Lower lobe of right lung (tissue), 2 donors: Measurements from ENCODE around the gene CCDC88C. TPM values are rescaled to one million over a fixed set of nuclear protein-coding genes. Genes with fewer than 3 reads are reported as not detected.

Source experiments
- ATAC-seq, 2 donors: fragments of 200-7000 bp; cut with Tn5 transposase; one replicate each; pipeline ENCODE4 v1.9.1; 2020 to 2022; ENCODE audit warnings: mild to moderate bottlenecking in 2 of 2, moderate library complexity in 2 of 2
- DNase-seq: peaks from one replicate; pipeline ENCODE4 v3.0.0-alpha.2; 2020
- H3K27ac ChIP-seq: fragments of 200-600 bp; one replicate; pipeline ENCODE4 v1.8.0; 2022
- H3K27me3 ChIP-seq: fragments of 200-600 bp; one replicate; pipeline ENCODE4 v1.8.0; 2022; ENCODE audit warnings: low read depth
- H3K36me3 ChIP-seq: fragments of 200-600 bp; one replicate; pipeline ENCODE4 v1.8.0; 2022; ENCODE audit warnings: mild to moderate bottlenecking
- H3K4me1 ChIP-seq: fragments of 200-600 bp; one replicate; pipeline ENCODE4 v1.8.0; 2022
- H3K4me3 ChIP-seq: fragments of 200-600 bp; one replicate; pipeline ENCODE4 v1.8.0; 2022; ENCODE audit warnings: mild to moderate bottlenecking
- H3K9me3 ChIP-seq: fragments of 200-600 bp; one replicate; pipeline ENCODE4 v1.8.0; 2022
- CTCF ChIP-seq: fragments of 200-600 bp; IDR thresholded peaks from one replicate; pipeline ENCODE4 v1.8.0; 2022; ENCODE audit warnings: antibody characterized with exemption, mild to moderate bottlenecking
- intact Hi-C: fragments of 100-400 bp; cut with DNase I; formaldehyde crosslinking; loops from one replicate; pipeline ENCODE4 v1.11.0; 2022
- total RNA-seq: library from RNA; stranded (reverse); fragmentation: NEBNext Ultra II Directional; extraction: Animal tissue kit (Norgen Biotek cat#: 25700); gene quantifications from one replicate; pipeline ENCODE4 v1.2.1, GENCODE V29; 2021
- donor health status: DM: no; HTN: yes; CAD: no; lungs with severe emphysema.

The CCDC88C gene
- total RNA-seq, 1 donor from 2014 or later: 45.8 TPM

GRCh38 chr14:91343051-91343450 lies 74.6 kb downstream of the CCDC88C start:
- no peak for TF ChIP-seq CTCF
- Histone ChIP-seq H3K27ac (no peak overlapping the region), H3K4me1 (peaks cover 2% of the 10 kb centered on the region), H3K9me3 (no peaks in the 10 kb centered on the region), H3K4me3 (no peak overlapping the region), H3K27me3 (no peaks in the 10 kb centered on the region), H3K36me3 (peaks cover 34% of the 10 kb centered on the region)
- intact Hi-C loops: no loop called here
- ATAC-seq: no peak
- DNase-seq: no peak

DNA sequence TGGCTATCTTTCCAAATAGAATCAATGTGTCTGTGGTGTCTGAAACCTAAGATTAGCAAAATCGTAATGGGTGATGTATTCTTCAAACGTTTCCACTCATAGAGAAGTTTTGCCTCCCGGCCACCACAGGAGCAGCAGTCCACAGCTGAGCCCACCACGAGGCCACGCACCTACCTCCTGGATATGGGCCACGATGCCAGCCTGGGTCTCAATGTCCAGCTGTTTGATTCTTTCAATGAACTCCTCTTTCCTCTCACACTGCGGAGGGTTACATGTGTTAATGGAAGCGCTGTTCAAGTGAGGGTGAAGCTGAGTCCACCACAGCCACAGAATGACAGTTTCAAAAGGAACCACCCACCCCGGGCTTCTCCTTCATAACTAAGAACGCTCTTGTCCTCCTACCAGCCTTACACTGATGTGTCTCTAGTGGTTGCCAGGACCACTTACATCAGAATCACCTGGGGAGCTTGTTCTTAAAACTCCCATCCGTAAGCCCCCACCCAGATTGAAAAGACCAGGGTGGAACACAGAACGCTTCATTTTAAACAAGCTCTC lies 75.3 kb downstream of the CCDC88C start:
- Histone ChIP-seq H3K4me1 (no peaks in the 10 kb centered on the region), H3K4me3 (no peak overlapping the region), H3K36me3 (peaks cover 41% of the 10 kb centered on the region), H3K27me3 (no peaks in the 10 kb centered on the region), H3K9me3 (no peaks in the 10 kb centered on the region), H3K27ac (no peak overlapping the region)
- DNase-seq: no peak
- intact Hi-C loops: no loop called here
- ATAC-seq: no peak
- no peak for TF ChIP-seq CTCF

DNA sequence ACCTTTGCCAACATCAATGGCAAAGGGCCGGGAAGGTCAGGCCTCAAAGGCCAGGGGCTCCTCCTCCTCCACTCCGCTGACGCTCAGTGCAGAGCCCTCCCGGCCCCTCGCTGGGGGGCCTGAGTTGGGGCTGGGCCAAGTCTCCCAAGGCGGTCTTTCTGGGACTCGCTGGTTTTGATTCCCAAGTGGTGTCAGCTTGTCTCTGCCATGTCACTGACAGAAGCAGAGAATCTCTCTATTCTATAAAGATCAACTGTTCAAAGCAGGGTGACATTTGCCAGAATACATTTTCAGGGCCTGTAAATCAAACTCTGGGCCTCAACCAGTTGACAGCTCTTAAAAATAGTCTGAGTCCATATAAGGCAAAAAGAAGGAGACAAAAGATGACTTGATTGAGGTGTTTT lies 75.9 kb downstream of the CCDC88C start:
- DNase-seq (no peak), ATAC-seq (no peak)
- Histone ChIP-seq H3K4me3 (no peak overlapping the region), H3K9me3 (no peaks in the 10 kb centered on the region), H3K36me3 (peaks cover 47% of the 10 kb centered on the region), H3K27ac (no peak overlapping the region), H3K27me3 (no peaks in the 10 kb centered on the region), H3K4me1 (no peaks in the 10 kb centered on the region)
- intact Hi-C loops: no loop called here
- TF ChIP-seq CTCF: no peak

DNA sequence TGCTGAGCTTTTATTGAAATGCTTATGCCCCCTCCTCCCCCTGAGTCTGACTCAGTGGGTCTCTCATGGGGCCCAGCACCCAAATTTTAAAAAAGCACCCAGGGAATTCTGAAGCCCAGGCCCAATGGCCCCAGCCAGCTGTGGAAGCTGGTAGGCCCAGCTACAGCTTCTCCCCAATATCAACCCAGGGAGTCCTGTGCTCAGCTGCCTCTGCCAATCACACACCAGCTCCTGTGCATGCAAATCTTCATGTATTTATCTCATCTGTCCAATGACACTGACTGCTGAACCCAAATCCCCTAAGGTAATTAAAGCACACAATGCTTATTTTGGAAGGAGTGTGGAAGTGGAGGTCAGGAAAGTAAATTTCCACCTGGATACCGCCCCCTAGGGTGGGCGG lies 76.3 kb downstream of the CCDC88C start:
- Histone ChIP-seq H3K4me1 (no peaks in the 10 kb centered on the region), H3K27ac (no peak overlapping the region), H3K9me3 (no peaks in the 10 kb centered on the region), H3K36me3 (peaks cover 49% of the 10 kb centered on the region), H3K27me3 (no peaks in the 10 kb centered on the region), H3K4me3 (no peak overlapping the region)
- intact Hi-C loops: no loop called here
- no peak for TF ChIP-seq CTCF
- no peak for ATAC-seq
- no peak for DNase-seq

DNA sequence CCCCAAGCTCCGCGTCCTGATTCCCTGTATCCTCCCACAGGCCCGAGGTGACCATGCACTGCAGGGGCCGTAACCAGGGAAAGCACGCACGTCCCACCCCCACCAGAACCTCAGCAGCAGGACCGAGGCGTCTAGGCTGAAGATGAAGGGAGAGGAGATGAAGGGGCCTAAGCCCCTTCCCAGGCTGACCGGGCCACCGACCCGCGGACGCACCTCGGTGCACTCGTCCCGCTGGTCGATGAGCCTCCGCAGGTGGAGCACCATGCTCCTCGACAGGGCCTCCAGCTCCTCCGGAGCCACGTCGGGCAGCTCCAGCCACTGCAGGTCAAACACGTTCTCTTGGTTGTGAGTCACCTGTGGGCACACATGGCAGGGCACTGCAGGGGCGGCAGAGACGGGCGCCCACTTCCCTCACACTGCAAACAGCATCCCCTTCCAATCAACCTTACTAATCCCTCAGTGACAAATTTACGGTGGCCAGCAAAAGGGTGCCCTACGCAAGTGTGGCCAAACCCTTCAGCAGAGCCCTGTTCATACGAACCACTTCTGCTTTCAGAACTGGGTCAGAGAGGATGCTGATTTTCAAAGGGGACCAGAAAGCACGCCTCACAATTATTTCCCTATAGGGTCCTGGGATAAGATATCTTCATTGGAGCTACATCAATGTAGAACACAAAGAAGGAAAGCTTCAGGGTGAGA lies 77.8 kb downstream of the CCDC88C start:
- TF ChIP-seq CTCF: no peak
- H3K4me3 ChIP-seq: no peak overlapping the region
- no peak overlapping the region for H3K27ac ChIP-seq
- H3K9me3 ChIP-seq: no peaks in the 10 kb centered on the region
- H3K27me3 ChIP-seq: no peaks in the 10 kb centered on the region
- intact Hi-C loops: no loop called here
- H3K4me1 ChIP-seq: no peaks in the 10 kb centered on the region
- H3K36me3 ChIP-seq: peaks cover 52% of the 10 kb centered on the region
- DNase-seq (no peak), ATAC-seq (peak in 1 of 2 donors; percentile 18)
